Endodermal cell (in vitro differentiated cells): ENCODE measurements around the gene GOLM1. TPM values are rescaled to one million over a fixed set of nuclear protein-coding genes. Genes with fewer than 3 reads are reported as not detected.

Experiments
- DNase-seq: peaks from one replicate; pipeline ENCODE4 v3.0.0-alpha.2; 2017
- H3K27ac ChIP-seq: 2 replicates; pipeline ENCODE4 v1.5.1; 2013; ENCODE audit warnings: mild to moderate bottlenecking, low read depth, low read length, moderate library complexity
- H3K27me3 ChIP-seq: 2 replicates; pipeline ENCODE4 v1.6.1; 2013; ENCODE audit warnings: mild to moderate bottlenecking, low read length, moderate library complexity; ENCODE audit not compliant: insufficient read depth, control insufficient read depth, poor library complexity, severe bottlenecking
- H3K36me3 ChIP-seq: 2 replicates; pipeline ENCODE4 v1.7.0; 2013; ENCODE audit warnings: mild to moderate bottlenecking, low read length, moderate library complexity; ENCODE audit not compliant: control insufficient read depth, insufficient read depth
- H3K4me1 ChIP-seq: one replicate; pipeline ENCODE4 v1.7.0; 2013; ENCODE audit warnings: low read length; ENCODE audit not compliant: control insufficient read depth, insufficient read depth
- H3K4me3 ChIP-seq: 2 replicates; pipeline ENCODE4 v1.5.1; 2013; ENCODE audit warnings: mild to moderate bottlenecking, low read length, moderate library complexity
- H3K9ac ChIP-seq: 2 replicates; pipeline ENCODE4 v1.6.1; 2013; ENCODE audit warnings: mild to moderate bottlenecking, low read length, moderate library complexity; ENCODE audit not compliant: poor library complexity, severe bottlenecking; ENCODE audit errors: extremely low read depth
- H3K9me3 ChIP-seq: 2 replicates; pipeline ENCODE4 v1.6.1; 2013; ENCODE audit warnings: mild to moderate bottlenecking, low read length, moderate library complexity; ENCODE audit not compliant: control insufficient read depth
- H3K27ac Mint-ChIP-seq: 2 replicates; pipeline ENCODE4 v1.8.0; 2020; ENCODE audit warnings: mixed read lengths
- H3K27me3 Mint-ChIP-seq: 2 replicates; pipeline ENCODE4 v1.8.0; 2021; ENCODE audit warnings: mild to moderate bottlenecking, mixed read lengths; ENCODE audit not compliant: insufficient read depth
- H3K36me3 Mint-ChIP-seq: 2 replicates; pipeline ENCODE4 v1.8.0; 2020; ENCODE audit warnings: low read depth, mixed read lengths
- H3K4me1 Mint-ChIP-seq: 2 replicates; pipeline ENCODE4 v1.8.0; 2020; ENCODE audit warnings: mixed read lengths
- H3K4me3 Mint-ChIP-seq: 2 replicates; pipeline ENCODE4 v1.8.0; 2020; ENCODE audit warnings: mild to moderate bottlenecking, moderate library complexity, mixed read lengths
- H3K9me3 Mint-ChIP-seq: 2 replicates; pipeline ENCODE4 v1.8.0; 2020; ENCODE audit warnings: mild to moderate bottlenecking, mixed read lengths
- CTCF ChIP-seq: fragments of 200-600 bp; sonication (generic); conservative IDR thresholded peaks from 2 replicates; pipeline ENCODE4 v1.5.0; 2021; ENCODE audit warnings: antibody characterized with exemption, mild to moderate bottlenecking
- WGBS, 2 experiments: methylation state at CpG; one replicate each; pipeline versions ENCODE4 v1.1.5 to v1.1.7; 2013; ENCODE audit warnings: missing lambda C conversion rate in 2 of 2, mixed read lengths in 1 of 2; ENCODE audit not compliant: insufficient coverage in 1 of 2, insufficient read length in 1 of 2; 5-methylcytosine and 5-hydroxymethylcytosine counted together
- total RNA-seq, 2 donors: library from RNA; stranded (reverse); fragmentation: NEBNext Ultra II Directional in 1 of 2; extraction: Animal tissue kit (Norgen Biotek cat#: 25700) in 1 of 2; gene quantifications; 2 replicates in 1 of 2; 3 replicates in 1 of 2; pipeline ENCODE4 v1.2.1, GENCODE V29; 2021

Gene GOLM1
- total RNA-seq, 2 donors from 2014 or later = 64.5 to 66.4 TPM

GRCh38 chr9:86099701-86100364, 475 bp upstream of the GOLM1 start:
- Mint-ChIP-seq H3K36me3 (no peaks in the 10 kb centered on the region), H3K27ac (peak overlapping the region; percentile 90), H3K27me3 (peaks cover 37% of the 10 kb centered on the region), H3K4me1 (peaks cover 14% of the 10 kb centered on the region), H3K4me3 (peak overlapping the region; percentile 72), H3K9me3 (no peaks in the 10 kb centered on the region)
- H3K9me3 ChIP-seq = no peaks in the 10 kb centered on the region
- WGBS, 2 experiments = 3 to 5% methylated on average over 24 to 45 of the region's 45 CpGs
- DNase-seq = peak; percentile 74
- no peak overlapping the region for H3K9ac ChIP-seq
- no peaks in the 10 kb centered on the region for H3K36me3 ChIP-seq
- H3K27me3 ChIP-seq = peaks cover 24% of the 10 kb centered on the region
- H3K4me1 ChIP-seq = no peaks in the 10 kb centered on the region
- no peak overlapping the region for H3K27ac ChIP-seq
- peak; percentile 30 for TF ChIP-seq CTCF
- peak overlapping the region; percentile 79 for H3K4me3 ChIP-seq

DNA sequence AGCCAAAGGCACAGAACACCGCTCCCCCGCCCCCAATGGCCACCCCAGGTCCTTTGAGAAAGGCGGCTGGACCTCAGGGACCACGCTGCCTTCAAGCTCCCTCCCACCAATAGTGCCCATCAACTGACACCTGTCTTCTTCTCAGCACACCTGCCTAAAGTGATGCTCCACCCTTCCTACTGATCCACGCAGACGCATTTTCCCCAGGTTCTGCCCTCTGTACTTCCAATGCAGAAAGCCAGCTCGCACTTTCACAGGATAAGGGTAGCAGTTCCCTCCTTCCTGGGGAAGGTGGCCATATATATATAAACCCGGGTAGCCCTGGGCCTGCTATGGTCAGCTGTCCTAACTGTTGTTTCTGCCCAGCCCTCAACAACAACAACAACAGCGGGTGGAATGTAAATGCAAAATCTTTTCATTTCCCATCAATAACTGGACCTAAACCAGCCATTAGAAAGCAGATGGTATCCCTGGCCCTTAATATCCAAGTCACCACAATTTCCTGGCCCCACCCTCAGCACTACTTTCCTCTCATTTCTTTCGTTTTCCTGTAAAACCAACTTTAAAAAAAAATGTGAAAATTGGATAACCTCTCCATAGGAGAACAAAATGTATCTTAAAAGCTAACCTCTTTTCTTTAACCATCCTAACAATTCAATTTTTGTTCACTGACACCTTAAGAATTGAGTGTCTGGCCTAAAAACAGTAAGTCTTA, 1.7 kb downstream of the GOLM1 start:
- H3K4me3 Mint-ChIP-seq = peak overlapping the region; percentile 72
- no peaks in the 10 kb centered on the region for H3K9me3 ChIP-seq
- H3K36me3 Mint-ChIP-seq = peaks cover under 1% of the 10 kb centered on the region
- H3K27ac ChIP-seq = no peak overlapping the region
- no peak for TF ChIP-seq CTCF
- no peak overlapping the region for H3K27ac Mint-ChIP-seq
- DNase-seq = no peak
- H3K36me3 ChIP-seq = no peaks in the 10 kb centered on the region
- H3K4me1 ChIP-seq = peaks cover 2% of the 10 kb centered on the region
- peaks cover 24% of the 10 kb centered on the region for H3K4me1 Mint-ChIP-seq
- no peak overlapping the region for H3K9ac ChIP-seq
- H3K27me3 Mint-ChIP-seq = peaks cover 27% of the 10 kb centered on the region
- peak overlapping the region; percentile 87 for H3K4me3 ChIP-seq
- 74% methylated on average over 6 to 10 of the region's 10 CpGs for WGBS, 2 experiments
- H3K9me3 Mint-ChIP-seq = no peaks in the 10 kb centered on the region
- peaks cover 13% of the 10 kb centered on the region for H3K27me3 ChIP-seq

DNA sequence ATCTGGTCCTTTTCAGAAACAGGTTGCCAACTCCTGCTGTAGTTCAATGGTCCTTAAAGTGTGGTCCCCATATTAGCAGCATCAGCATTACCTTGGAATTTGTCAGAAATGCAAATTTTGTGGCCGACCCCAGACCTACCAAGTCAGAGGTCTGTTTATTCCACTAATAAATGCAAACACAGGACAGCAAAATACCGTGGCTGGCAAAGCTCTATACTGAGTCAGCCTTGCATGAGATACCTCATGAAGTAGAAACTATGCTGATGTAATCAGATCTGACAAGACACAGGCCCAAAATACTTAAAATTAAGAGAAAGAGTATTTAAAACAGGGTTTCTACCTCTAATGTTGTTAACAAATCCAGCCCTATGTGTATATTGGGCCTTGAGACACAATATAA, 3.0 kb downstream of the GOLM1 start:
- Mint-ChIP-seq H3K27ac (no peak overlapping the region), H3K4me1 (peaks cover 28% of the 10 kb centered on the region), H3K36me3 (peaks cover 1% of the 10 kb centered on the region), H3K27me3 (peaks cover 15% of the 10 kb centered on the region), H3K4me3 (no peak overlapping the region), H3K9me3 (no peaks in the 10 kb centered on the region)
- TF ChIP-seq CTCF = no peak
- WGBS, 2 experiments = 54 to 67% methylated on average over 1 to 2 of the region's 2 CpGs
- Histone ChIP-seq H3K27me3 (peaks cover 13% of the 10 kb centered on the region), H3K4me1 (peaks cover 2% of the 10 kb centered on the region), H3K36me3 (no peaks in the 10 kb centered on the region), H3K9ac (no peak overlapping the region), H3K9me3 (no peaks in the 10 kb centered on the region), H3K4me3 (no peak overlapping the region), H3K27ac (no peak overlapping the region)
- no peak for DNase-seq
